IPS DF 6.9 (cell line): ENCODE results near the gene LGR4.

ENCODE experiments used
- DNase-seq: peaks from one replicate; pipeline ENCODE4 v3.0.0-alpha.2; 2013; ENCODE audit warnings: low read depth, low spot score
- H3K27ac ChIP-seq: one replicate; pipeline ENCODE4 v1.5.1; 2013; ENCODE audit warnings: low read length, control low read depth
- H3K27me3 ChIP-seq: 2 replicates; pipeline ENCODE4 v1.6.1; 2013; ENCODE audit warnings: mild to moderate bottlenecking, low read length; ENCODE audit not compliant: control insufficient read depth, insufficient read depth
- H3K36me3 ChIP-seq: 2 replicates; pipeline ENCODE4 v1.6.1; 2013; ENCODE audit warnings: low read length; ENCODE audit not compliant: control insufficient read depth, insufficient read depth
- H3K4me1 ChIP-seq: 2 replicates; pipeline ENCODE4 v1.6.1; 2013; ENCODE audit warnings: low read length; ENCODE audit not compliant: control insufficient read depth, insufficient read depth
- H3K4me3 ChIP-seq: 2 replicates; pipeline ENCODE4 v1.5.1; 2013; ENCODE audit warnings: mild to moderate bottlenecking, low read length
- H3K9me3 ChIP-seq: 2 replicates; pipeline ENCODE4 v1.6.1; 2013; ENCODE audit warnings: low read length, inconsistent platforms; ENCODE audit not compliant: control insufficient read depth, insufficient read depth
- WGBS: extraction: QIAGEN DNeasy Blood & Tissue Kit; methylation state at CpG from one replicate; pipeline ENCODE4 v1.1.7; 2013; ENCODE audit warnings: mixed read lengths, missing lambda C conversion rate; ENCODE audit not compliant: insufficient read length, insufficient coverage; 5-methylcytosine and 5-hydroxymethylcytosine counted together

The LGR4 gene

GRCh38 chr11:27468995-27469695 lies 3.4 kb downstream of the LGR4 start:
- Histone ChIP-seq H3K4me3 (no peak overlapping the region), H3K27me3 (no peaks in the 10 kb centered on the region), H3K36me3 (no peaks in the 10 kb centered on the region), H3K27ac (no peak overlapping the region), H3K4me1 (peaks cover 1% of the 10 kb centered on the region; the same call in 1 of the 2 replicates), H3K9me3 (no peaks in the 10 kb centered on the region)
- DNase-seq, result no peak
- no CpG with 5 or more reads among the region's 8 CpGs for WGBS

GRCh38 chr11:27468209-27468994 lies 4.2 kb downstream of the LGR4 start:
- Histone ChIP-seq H3K4me3 (no peak overlapping the region), H3K4me1 (peaks cover 1% of the 10 kb centered on the region; the same call in 1 of the 2 replicates), H3K27ac (no peak overlapping the region), H3K9me3 (no peaks in the 10 kb centered on the region), H3K27me3 (no peaks in the 10 kb centered on the region), H3K36me3 (no peaks in the 10 kb centered on the region)
- DNase-seq, result no peak
- no CpG with 5 or more reads among the region's 5 CpGs for WGBS

GRCh38 chr11:27467181-27467913 lies 5.2 kb downstream of the LGR4 start:
- no peak for DNase-seq
- Histone ChIP-seq H3K4me1 (peaks cover 1% of the 10 kb centered on the region; the same call in 1 of the 2 replicates), H3K36me3 (no peaks in the 10 kb centered on the region), H3K27me3 (no peaks in the 10 kb centered on the region), H3K9me3 (no peaks in the 10 kb centered on the region), H3K27ac (no peak overlapping the region), H3K4me3 (no peak overlapping the region)
- WGBS, result no CpG with 5 or more reads among the region's 13 CpGs

- Histone ChIP-seq H3K9me3 (no peaks in the 10 kb centered on the region), H3K27me3 (no peaks in the 10 kb centered on the region), H3K4me1 (peaks cover 1% of the 10 kb centered on the region; the same call in 1 of the 2 replicates), H3K36me3 (no peaks in the 10 kb centered on the region), H3K4me3 (no peak overlapping the region), H3K27ac (no peak overlapping the region)
- no peak for DNase-seq
- WGBS, result no CpG with 5 or more reads among the region's 1 CpG
Observed at GRCh38 chr11:27466363-27466762, 6.2 kb downstream of the LGR4 start.

- Histone ChIP-seq H3K36me3 (no peaks in the 10 kb centered on the region), H3K9me3 (no peaks in the 10 kb centered on the region), H3K4me1 (peaks cover 2% of the 10 kb centered on the region; the same call in 1 of the 2 replicates), H3K27ac (no peak overlapping the region), H3K4me3 (no peak overlapping the region), H3K27me3 (no peaks in the 10 kb centered on the region)
- WGBS, result no CpG with 5 or more reads among the region's 3 CpGs
- no peak for DNase-seq
Observed at GRCh38 chr11:27465629-27466028, 7.0 kb downstream of the LGR4 start.

- DNase-seq, result no peak
- Histone ChIP-seq H3K36me3 (no peaks in the 10 kb centered on the region), H3K27ac (no peak overlapping the region), H3K4me3 (no peak overlapping the region), H3K4me1 (peaks cover 4% of the 10 kb centered on the region; the same call in 1 of the 2 replicates), H3K27me3 (no peaks in the 10 kb centered on the region), H3K9me3 (no peaks in the 10 kb centered on the region)
- WGBS, result no CpG with 5 or more reads among the region's 2 CpGs
Observed at GRCh38 chr11:27464909-27465308, 7.7 kb downstream of the LGR4 start.

- DNase-seq, result no peak
- WGBS, result no CpG with 5 or more reads among the region's 2 CpGs
- H3K27ac ChIP-seq, result no peak overlapping the region
- H3K4me3 ChIP-seq, result no peak overlapping the region
- no peaks in the 10 kb centered on the region for H3K36me3 ChIP-seq
- H3K9me3 ChIP-seq, result no peaks in the 10 kb centered on the region
- no peaks in the 10 kb centered on the region for H3K27me3 ChIP-seq
- H3K4me1 ChIP-seq, result peaks cover 4% of the 10 kb centered on the region; the same call in 1 of the 2 replicates
Observed at GRCh38 chr11:27464289-27464696, 8.3 kb downstream of the LGR4 start.

GRCh38 chr11:27462543-27462942 lies 10.0 kb downstream of the LGR4 start:
- Histone ChIP-seq H3K27ac (no peak overlapping the region), H3K9me3 (no peaks in the 10 kb centered on the region), H3K4me3 (no peak overlapping the region), H3K36me3 (no peaks in the 10 kb centered on the region), H3K27me3 (no peaks in the 10 kb centered on the region), H3K4me1 (peaks cover 2% of the 10 kb centered on the region; the same call in 1 of the 2 replicates)
- no CpG with 5 or more reads among the region's 5 CpGs for WGBS
- no peak for DNase-seq

GRCh38 chr11:27460158-27460978 lies 12.2 kb downstream of the LGR4 start:
- Histone ChIP-seq H3K36me3 (no peaks in the 10 kb centered on the region), H3K9me3 (no peaks in the 10 kb centered on the region), H3K4me1 (peaks cover 2% of the 10 kb centered on the region; the same call in 1 of the 2 replicates), H3K4me3 (no peak overlapping the region), H3K27me3 (no peaks in the 10 kb centered on the region), H3K27ac (no peak overlapping the region)
- no CpG with 5 or more reads among the region's 5 CpGs for WGBS
- DNase-seq, result no peak
